ENCODE measurements around the gene OSBPL5. TPM values are rescaled to one million over a fixed set of nuclear protein-coding genes. Genes with fewer than 3 reads are reported as not detected.

The OSBPL5 gene
- total and polyA plus RNA-seq, 9 of the 15 experiments (the other 6 are each of a cell fraction or from before 2014, with no cell fraction given), result 0.06 to 14.8 (median 3.2) TPM

DNA sequence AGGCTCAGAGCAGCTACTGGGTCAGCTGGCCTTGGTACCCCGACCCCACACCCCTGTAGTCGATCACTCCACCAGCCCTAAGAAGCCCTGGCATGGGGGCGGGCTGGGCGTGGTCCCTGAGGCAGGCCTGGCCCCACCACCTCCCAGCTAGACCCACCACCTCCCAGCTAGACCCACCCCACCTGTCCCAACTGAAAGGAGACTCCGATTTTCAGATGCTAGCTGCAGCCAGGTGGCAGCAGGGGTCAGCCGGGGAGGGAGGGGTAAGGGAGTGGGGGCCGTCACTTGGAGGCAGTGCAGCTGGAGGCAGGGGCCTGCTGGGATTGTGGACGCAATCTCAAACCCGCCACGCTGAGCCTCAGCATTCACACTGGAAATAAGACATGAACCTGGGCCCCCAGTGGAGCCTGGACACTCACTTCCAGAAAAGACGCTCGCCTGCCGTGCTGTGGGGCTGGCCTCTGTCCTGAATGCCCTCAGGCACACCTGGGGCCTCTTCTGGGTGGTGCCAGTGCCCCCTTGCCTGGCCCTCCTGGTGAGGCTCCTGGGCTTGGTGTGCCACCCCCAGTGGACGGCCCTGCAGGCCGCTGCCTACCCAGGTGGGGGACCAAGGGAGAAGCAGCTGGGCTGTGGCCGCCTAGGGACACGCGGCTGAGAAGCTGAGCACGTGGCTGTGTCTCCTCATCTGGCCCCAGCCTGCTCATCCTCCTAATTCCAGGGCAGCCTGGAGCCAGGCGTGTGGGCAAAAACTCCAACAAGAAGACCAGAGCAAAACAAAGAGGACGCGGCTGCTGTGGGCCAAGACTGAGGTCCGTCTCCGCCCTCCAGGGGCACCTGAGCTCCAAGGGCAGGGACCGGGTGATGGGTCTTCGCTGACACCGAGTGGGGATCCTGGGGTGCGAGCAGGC lies 26.7 kb downstream of the OSBPL5 start:
- intact Hi-C loops (cut with micrococcal nuclease) (no loop called here), in situ Hi-C loops (cut with MboI) (no loop called here)
- ATAC-seq (peak; percentile 37), FAIRE-seq (no peak), DNase-seq (ENCODE audit: extremely low read depth in 1 of 4, low spot score in 3 of 4) (peak; percentile 24 to 43 (median 34))
- Histone ChIP-seq H2AFZ (ENCODE audit: low read depth, low read length) (no peak overlapping the region), H3K27ac (ENCODE audit: extremely low read depth, low read depth, low read length) (no peak overlapping the region), H3K27me3 (ENCODE audit: control insufficient read depth in 2 of 2, insufficient read depth in 2 of 2, low read length in 2 of 2) (no peaks in the 10 kb centered on the region), H3K9me3 (replicated peaks; ENCODE audit: control insufficient read depth, insufficient read depth, low read depth, low read length) (no peaks in the 10 kb centered on the region), H3K4me1 (replicated peaks in 1 of 2; ENCODE audit: control insufficient read depth in 2 of 2, insufficient read depth in 2 of 2, low read length in 2 of 2) (peaks cover 0 to 70% of the 10 kb centered on the region in 2 experiments; a peak in 2 of 5 replicates), H3K36me3 (ENCODE audit: control insufficient read depth, insufficient read depth, low read length) (no peaks in the 10 kb centered on the region), H3K4me3 (no peak overlapping the region), H4K20me1 (replicated peaks; ENCODE audit: control insufficient read depth, insufficient read depth, low read length) (peaks cover 8% of the 10 kb centered on the region; the same call in 1 of the 2 replicates), H3K9ac (ENCODE audit: insufficient read depth in 1 of 2, low read depth in 2 of 2, low read length in 2 of 2) (peak overlapping the region in 1 of 2 experiments; percentile 71; a peak in 2 of 4 replicates), H3K79me2 (ENCODE audit: control insufficient read depth, insufficient read depth, low read length) (no peaks in the 10 kb centered on the region), H3K9me1 (ENCODE audit: control insufficient read depth, insufficient read depth, low read length) (peaks cover 3% of the 10 kb centered on the region), H3K4me2 (ENCODE audit: insufficient read depth, low read length) (no peak overlapping the region)
- CTCF ChIA-PET (ENCODE audit: low intra/inter-chr PET ratio), result interaction anchor here (1.0 kb wide), 1 partner anchor 78 kb away, joined by 3 read pairs; no protein-coding TSS in a partner anchor
- no TSS peak for BruUV-seq (replicated peaks)
- WGBS (ENCODE audit: insufficient coverage, low coverage, missing lambda C conversion rate), result 78% methylated on average over 26 of the region's 28 CpGs
- POLR2A ChIA-PET, result interaction anchor here (0.6 to 1.4 kb wide), 4 partner anchors 9 to 693 kb away, joined by 3 to 8 read pairs (median 3); partner anchors contain the start of gene CARS1
- TF ChIP-seq, protein P1, sequence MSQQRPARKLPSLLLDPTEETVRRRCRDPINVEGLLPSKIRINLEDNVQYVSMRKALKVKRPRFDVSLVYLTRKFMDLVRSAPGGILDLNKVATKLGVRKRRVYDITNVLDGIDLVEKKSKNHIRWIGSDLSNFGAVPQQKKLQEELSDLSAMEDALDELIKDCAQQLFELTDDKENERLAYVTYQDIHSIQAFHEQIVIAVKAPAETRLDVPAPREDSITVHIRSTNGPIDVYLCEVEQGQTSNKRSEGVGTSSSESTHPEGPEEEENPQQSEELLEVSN (IDR thresholded peaks at IDR 0.05; ENCODE audit: borderline replicate concordance in 1 of 2, extremely low read depth in 1 of 2, insufficient read depth in 1 of 2, insufficient read length in 1 of 2, low read depth in 1 of 2, low read length in 1 of 2, poor library complexity in 1 of 2, severe bottlenecking in 1 of 2), result peak in 1 of 2 experiments; percentile 12
- TF ChIP-seq RAD21 (CRISPR knock-in tag; conservative IDR thresholded peaks at IDR 0.05 in 1 of 2, IDR thresholded peaks at IDR 0.05 in 1 of 2) (peak in 1 of 2 experiments; percentile 14; a peak in 1 of 4 replicates), SREBF2 (CRISPR knock-in tag; IDR thresholded peaks at IDR 0.05) (no peak), MAZ (CRISPR knock-in tag; conservative IDR thresholded peaks at IDR 0.05 in 1 of 2, IDR thresholded peaks at IDR 0.05 in 1 of 2) (peak in 1 of 2 experiments; percentile 31; a peak in 2 of 4 replicates)
- TF ChIP-seq, protein P2, sequence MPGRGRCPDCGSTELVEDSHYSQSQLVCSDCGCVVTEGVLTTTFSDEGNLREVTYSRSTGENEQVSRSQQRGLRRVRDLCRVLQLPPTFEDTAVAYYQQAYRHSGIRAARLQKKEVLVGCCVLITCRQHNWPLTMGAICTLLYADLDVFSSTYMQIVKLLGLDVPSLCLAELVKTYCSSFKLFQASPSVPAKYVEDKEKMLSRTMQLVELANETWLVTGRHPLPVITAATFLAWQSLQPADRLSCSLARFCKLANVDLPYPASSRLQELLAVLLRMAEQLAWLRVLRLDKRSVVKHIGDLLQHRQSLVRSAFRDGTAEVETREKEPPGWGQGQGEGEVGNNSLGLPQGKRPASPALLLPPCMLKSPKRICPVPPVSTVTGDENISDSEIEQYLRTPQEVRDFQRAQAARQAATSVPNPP (IDR thresholded peaks at IDR 0.05; ENCODE audit: borderline replicate concordance, insufficient read depth, insufficient read length), result no peak
- TF ChIP-seq, protein P3, sequence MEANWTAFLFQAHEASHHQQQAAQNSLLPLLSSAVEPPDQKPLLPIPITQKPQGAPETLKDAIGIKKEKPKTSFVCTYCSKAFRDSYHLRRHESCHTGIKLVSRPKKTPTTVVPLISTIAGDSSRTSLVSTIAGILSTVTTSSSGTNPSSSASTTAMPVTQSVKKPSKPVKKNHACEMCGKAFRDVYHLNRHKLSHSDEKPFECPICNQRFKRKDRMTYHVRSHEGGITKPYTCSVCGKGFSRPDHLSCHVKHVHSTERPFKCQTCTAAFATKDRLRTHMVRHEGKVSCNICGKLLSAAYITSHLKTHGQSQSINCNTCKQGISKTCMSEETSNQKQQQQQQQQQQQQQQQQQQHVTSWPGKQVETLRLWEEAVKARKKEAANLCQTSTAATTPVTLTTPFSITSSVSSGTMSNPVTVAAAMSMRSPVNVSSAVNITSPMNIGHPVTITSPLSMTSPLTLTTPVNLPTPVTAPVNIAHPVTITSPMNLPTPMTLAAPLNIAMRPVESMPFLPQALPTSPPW (CRISPR knock-in tag; IDR thresholded peaks at IDR 0.05), result peak; percentile 50; the same call in 1 of the 2 replicates
- TF ChIP-seq, protein P4, sequence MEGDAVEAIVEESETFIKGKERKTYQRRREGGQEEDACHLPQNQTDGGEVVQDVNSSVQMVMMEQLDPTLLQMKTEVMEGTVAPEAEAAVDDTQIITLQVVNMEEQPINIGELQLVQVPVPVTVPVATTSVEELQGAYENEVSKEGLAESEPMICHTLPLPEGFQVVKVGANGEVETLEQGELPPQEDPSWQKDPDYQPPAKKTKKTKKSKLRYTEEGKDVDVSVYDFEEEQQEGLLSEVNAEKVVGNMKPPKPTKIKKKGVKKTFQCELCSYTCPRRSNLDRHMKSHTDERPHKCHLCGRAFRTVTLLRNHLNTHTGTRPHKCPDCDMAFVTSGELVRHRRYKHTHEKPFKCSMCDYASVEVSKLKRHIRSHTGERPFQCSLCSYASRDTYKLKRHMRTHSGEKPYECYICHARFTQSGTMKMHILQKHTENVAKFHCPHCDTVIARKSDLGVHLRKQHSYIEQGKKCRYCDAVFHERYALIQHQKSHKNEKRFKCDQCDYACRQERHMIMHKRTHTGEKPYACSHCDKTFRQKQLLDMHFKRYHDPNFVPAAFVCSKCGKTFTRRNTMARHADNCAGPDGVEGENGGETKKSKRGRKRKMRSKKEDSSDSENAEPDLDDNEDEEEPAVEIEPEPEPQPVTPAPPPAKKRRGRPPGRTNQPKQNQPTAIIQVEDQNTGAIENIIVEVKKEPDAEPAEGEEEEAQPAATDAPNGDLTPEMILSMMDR (IDR thresholded peaks at IDR 0.05 in 2 of 3, conservative IDR thresholded peaks at IDR 0.05 in 1 of 3; ENCODE audit: insufficient read depth in 2 of 3, low read depth in 1 of 3, low read length in 3 of 3), result peak in 2 of 3 experiments; percentile 24 to 43; a peak in 4 of 6 replicates
- TF ChIP-seq, protein P5, sequence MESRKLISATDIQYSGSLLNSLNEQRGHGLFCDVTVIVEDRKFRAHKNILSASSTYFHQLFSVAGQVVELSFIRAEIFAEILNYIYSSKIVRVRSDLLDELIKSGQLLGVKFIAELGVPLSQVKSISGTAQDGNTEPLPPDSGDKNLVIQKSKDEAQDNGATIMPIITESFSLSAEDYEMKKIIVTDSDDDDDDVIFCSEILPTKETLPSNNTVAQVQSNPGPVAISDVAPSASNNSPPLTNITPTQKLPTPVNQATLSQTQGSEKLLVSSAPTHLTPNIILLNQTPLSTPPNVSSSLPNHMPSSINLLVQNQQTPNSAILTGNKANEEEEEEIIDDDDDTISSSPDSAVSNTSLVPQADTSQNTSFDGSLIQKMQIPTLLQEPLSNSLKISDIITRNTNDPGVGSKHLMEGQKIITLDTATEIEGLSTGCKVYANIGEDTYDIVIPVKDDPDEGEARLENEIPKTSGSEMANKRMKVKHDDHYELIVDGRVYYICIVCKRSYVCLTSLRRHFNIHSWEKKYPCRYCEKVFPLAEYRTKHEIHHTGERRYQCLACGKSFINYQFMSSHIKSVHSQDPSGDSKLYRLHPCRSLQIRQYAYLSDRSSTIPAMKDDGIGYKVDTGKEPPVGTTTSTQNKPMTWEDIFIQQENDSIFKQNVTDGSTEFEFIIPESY (CRISPR knock-in tag; IDR thresholded peaks at IDR 0.05), result peak; percentile 65
